Ishikawa (cell line): Measurements from ENCODE around the gene CADPS.

ENCODE experiments used
- CEBPB ChIP-seq: IDR thresholded peaks from 2 replicates; pipeline ENCODE4 v1.6.1; 2012
- CREB1 ChIP-seq: IDR thresholded peaks from 2 replicates; pipeline ENCODE4 v1.6.1; 2012; ENCODE audit warnings: low read depth
- EGR1 ChIP-seq: IDR thresholded peaks from 2 replicates; pipeline ENCODE4 v1.6.1; 2012
- EP300 ChIP-seq: IDR thresholded peaks from 2 replicates; pipeline ENCODE4 v1.6.1; 2012; ENCODE audit warnings: borderline replicate concordance
- FOXM1 ChIP-seq: IDR thresholded peaks from 2 replicates; pipeline ENCODE4 v1.6.1; 2012; ENCODE audit warnings: low read depth, borderline replicate concordance
- NFIC ChIP-seq: IDR thresholded peaks from 2 replicates; pipeline ENCODE4 v1.6.1; 2012
- RAD21 ChIP-seq: IDR thresholded peaks from 2 replicates; pipeline ENCODE4 v1.6.1; 2012; ENCODE audit warnings: low read depth
- TAF1 ChIP-seq: IDR thresholded peaks from 2 replicates; pipeline ENCODE4 v1.6.1; 2012; ENCODE audit warnings: low read depth, mild to moderate bottlenecking
- TCF12 ChIP-seq: IDR thresholded peaks from 2 replicates; pipeline ENCODE4 v1.6.1; 2012; ENCODE audit warnings: low read depth
- TEAD4 ChIP-seq: IDR thresholded peaks from 2 replicates; pipeline ENCODE4 v1.6.1; 2012
- USF1 ChIP-seq: IDR thresholded peaks from 2 replicates; pipeline ENCODE4 v1.6.1; 2012
- YY1 ChIP-seq: IDR thresholded peaks from 2 replicates; pipeline ENCODE4 v1.6.1; 2012; ENCODE audit warnings: low read depth
- ZBTB7A ChIP-seq: IDR thresholded peaks from 2 replicates; pipeline ENCODE4 v1.6.1; 2012; ENCODE audit warnings: low read depth
- TF ChIP-seq, protein P1 (sequence below): IDR thresholded peaks from 2 replicates; pipeline ENCODE4 v1.6.1; 2012
- TF ChIP-seq, protein P2 (sequence below): IDR thresholded peaks from 2 replicates; pipeline ENCODE4 v1.6.1; 2012; ENCODE audit warnings: low read depth, mild to moderate bottlenecking

The CADPS gene

DNA sequence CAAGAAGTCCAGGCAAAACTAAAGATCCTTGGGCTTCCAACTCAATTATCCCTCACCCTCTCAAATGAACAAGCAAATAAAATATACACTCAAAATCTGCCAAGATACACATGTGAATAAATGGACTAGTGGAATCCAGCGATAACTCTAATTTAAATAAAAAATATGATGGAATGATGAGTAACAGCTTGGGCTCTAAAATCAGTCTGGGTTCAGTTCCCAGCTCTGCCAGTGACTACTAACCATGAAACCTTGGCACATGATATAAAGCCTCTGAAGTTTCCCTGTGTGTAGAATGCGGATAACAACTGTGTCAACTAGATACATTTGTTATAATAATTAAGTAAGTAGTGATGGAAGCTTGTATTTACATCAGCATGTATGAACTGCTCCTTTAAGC is 81.3 kb downstream of the CADPS start:
- no peak for TF ChIP-seq TEAD4

- TF ChIP-seq TAF1: no peak
Observed at GRCh38 chr3:62785384-62785783, 89.8 kb downstream of the CADPS start.

DNA sequence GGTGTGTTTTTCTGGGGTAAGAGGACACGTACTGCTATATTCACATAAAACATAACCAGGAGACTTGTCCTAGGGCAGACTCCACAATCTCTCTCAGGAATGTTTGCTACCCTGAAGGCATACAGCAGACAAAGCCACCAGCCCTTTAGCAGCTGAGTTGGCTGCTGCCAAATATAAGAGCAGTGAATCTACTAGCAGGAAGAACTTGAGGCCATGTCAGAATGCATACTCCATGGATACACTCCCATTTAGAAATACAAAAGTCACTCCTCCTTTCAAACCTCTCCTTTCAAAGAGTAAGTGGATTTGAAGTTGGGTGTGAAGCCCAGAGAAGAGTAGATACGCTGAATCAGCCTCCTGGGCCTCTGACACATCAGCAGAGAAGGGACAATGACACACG is 94.1 kb downstream of the CADPS start:
- TF ChIP-seq ZBTB7A (no peak), TEAD4 (no peak), CREB1 (no peak), CEBPB (no peak), EP300 (no peak), NFIC (no peak), TCF12 (no peak)
- TF ChIP-seq, protein P1, sequence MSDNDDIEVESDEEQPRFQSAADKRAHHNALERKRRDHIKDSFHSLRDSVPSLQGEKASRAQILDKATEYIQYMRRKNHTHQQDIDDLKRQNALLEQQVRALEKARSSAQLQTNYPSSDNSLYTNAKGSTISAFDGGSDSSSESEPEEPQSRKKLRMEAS: no peak

DNA sequence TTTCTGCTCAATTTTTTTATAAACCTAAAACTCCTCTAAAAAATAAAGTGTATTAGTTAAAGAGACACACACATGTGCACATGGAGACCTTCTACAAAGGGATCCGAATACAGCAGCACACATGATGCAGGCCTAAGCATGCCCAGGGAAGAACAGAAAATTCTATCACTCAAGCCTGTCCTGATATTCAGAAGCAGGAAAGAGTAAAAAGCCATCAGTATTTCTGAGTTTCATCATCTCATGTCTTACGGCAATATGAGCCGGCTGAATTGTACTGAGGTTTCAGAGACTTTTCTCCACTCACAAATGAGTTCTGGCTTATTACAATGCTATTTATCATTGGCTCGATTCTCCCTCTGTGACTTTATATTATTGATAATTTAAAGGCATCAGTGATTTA is 97.5 kb downstream of the CADPS start:
- TF ChIP-seq FOXM1 (no peak), CEBPB (no peak), TCF12 (no peak), EP300 (no peak), TAF1 (no peak), CREB1 (no peak), USF1 (no peak), ZBTB7A (no peak)
- TF ChIP-seq, protein P2, sequence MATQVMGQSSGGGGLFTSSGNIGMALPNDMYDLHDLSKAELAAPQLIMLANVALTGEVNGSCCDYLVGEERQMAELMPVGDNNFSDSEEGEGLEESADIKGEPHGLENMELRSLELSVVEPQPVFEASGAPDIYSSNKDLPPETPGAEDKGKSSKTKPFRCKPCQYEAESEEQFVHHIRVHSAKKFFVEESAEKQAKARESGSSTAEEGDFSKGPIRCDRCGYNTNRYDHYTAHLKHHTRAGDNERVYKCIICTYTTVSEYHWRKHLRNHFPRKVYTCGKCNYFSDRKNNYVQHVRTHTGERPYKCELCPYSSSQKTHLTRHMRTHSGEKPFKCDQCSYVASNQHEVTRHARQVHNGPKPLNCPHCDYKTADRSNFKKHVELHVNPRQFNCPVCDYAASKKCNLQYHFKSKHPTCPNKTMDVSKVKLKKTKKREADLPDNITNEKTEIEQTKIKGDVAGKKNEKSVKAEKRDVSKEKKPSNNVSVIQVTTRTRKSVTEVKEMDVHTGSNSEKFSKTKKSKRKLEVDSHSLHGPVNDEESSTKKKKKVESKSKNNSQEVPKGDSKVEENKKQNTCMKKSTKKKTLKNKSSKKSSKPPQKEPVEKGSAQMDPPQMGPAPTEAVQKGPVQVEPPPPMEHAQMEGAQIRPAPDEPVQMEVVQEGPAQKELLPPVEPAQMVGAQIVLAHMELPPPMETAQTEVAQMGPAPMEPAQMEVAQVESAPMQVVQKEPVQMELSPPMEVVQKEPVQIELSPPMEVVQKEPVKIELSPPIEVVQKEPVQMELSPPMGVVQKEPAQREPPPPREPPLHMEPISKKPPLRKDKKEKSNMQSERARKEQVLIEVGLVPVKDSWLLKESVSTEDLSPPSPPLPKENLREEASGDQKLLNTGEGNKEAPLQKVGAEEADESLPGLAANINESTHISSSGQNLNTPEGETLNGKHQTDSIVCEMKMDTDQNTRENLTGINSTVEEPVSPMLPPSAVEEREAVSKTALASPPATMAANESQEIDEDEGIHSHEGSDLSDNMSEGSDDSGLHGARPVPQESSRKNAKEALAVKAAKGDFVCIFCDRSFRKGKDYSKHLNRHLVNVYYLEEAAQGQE: no peak

- TF ChIP-seq, protein P1: no peak
- TF ChIP-seq FOXM1 (no peak), CEBPB (no peak), CREB1 (no peak), EP300 (no peak), TCF12 (no peak), EGR1 (no peak), RAD21 (no peak), TAF1 (no peak), TEAD4 (no peak), USF1 (no peak)
Observed at GRCh38 chr3:62777130-62777529, 98.1 kb downstream of the CADPS start.

GRCh38 chr3:62774221-62774620 is 101.0 kb downstream of the CADPS start:
- TF ChIP-seq CREB1: no peak

- no peak for TF ChIP-seq USF1
- no peak for TF ChIP-seq NFIC
- TF ChIP-seq CREB1: no peak
- TF ChIP-seq RAD21: no peak
- TF ChIP-seq CEBPB: no peak
- no peak for TF ChIP-seq TCF12
- no peak for TF ChIP-seq EP300
- TF ChIP-seq EGR1: no peak
- TF ChIP-seq ZBTB7A: no peak
- TF ChIP-seq TEAD4: no peak
- TF ChIP-seq FOXM1: no peak
Observed at GRCh38 chr3:62771331-62772072, 103.7 kb downstream of the CADPS start.

- TF ChIP-seq USF1: no peak
- TF ChIP-seq EP300: no peak
- TF ChIP-seq TEAD4: no peak
- TF ChIP-seq, protein P2: no peak
- no peak for TF ChIP-seq TCF12
- TF ChIP-seq, protein P1: no peak
- no peak for TF ChIP-seq YY1
- TF ChIP-seq EGR1: no peak
- TF ChIP-seq CEBPB: no peak
Observed at GRCh38 chr3:62768896-62769295, 106.3 kb downstream of the CADPS start.
